HG03457 (cell line): Measurements from ENCODE around the gene THBS2.
"Not testable (repeated sequence)": the region's sequence is repeated elsewhere in the genome, so short reads cannot be mapped to it uniquely, and the experiment has no call there.

ENCODE experiments used
- ATAC-seq: cut with Tn5 transposase; IDR thresholded peaks from one replicate; pipeline ENCODE4 v1.9.1; 2021; ENCODE audit warnings: moderate number of reproducible peaks; ENCODE audit not compliant: unreplicated experiment

THBS2 gene

DNA sequence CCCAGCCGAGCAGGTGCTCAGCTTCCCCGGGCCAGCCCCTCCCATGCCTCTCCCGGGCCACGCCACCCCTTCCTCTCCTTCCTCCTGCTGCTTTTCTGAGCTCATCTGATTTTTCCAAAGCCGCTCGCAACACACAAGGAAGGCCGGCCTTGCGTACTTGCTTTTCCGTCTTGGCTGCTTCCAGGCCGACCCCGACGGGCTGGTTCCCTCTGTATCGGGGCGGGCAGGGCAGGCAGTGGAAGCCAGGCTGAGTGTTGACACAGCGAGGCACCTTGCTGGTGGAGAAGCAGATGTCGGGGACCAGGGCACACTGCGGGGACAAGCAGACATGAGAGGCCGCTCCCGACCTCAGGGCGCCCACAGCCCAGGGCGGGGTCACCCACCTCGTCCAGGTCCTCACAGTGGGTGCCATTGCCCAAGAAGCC lies 21.1 kb downstream of the THBS2 start:
- no peak for ATAC-seq

DNA sequence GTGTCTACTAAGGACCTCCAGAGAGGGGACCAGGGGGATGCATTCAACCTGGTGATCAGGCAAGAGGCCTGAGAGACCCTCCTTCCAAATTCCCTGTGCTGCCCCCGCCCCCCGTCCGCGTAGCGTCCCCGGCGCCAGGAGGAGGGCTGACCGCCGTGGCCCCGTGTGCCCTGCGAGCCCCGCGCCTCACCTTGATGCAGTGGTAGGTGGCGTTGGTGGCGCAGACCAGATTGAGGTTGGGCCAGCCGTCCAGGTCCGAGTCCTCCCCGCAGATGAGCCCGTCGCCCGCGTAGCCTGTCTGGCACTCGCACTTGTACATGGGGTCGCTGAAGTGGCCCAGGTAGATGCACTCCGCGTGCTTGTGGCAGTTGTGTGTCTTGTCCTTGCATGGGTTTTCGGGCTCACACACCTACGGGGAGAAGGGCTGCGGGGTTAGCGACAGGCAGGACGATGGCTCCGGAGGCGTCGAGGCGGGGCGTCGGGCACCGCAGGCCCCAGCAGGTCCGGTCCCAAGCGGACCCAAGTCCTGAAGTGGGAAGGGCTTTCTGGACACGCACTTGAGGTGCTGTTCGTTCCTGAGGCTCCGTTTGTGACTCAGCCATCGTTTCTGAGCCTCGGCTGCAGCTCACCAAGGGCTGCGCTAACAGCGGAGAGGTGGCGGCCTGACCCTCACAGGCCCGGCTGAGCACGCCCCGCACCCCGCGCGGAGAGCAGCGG lies 21.7 kb downstream of the THBS2 start:
- no peak for ATAC-seq

DNA sequence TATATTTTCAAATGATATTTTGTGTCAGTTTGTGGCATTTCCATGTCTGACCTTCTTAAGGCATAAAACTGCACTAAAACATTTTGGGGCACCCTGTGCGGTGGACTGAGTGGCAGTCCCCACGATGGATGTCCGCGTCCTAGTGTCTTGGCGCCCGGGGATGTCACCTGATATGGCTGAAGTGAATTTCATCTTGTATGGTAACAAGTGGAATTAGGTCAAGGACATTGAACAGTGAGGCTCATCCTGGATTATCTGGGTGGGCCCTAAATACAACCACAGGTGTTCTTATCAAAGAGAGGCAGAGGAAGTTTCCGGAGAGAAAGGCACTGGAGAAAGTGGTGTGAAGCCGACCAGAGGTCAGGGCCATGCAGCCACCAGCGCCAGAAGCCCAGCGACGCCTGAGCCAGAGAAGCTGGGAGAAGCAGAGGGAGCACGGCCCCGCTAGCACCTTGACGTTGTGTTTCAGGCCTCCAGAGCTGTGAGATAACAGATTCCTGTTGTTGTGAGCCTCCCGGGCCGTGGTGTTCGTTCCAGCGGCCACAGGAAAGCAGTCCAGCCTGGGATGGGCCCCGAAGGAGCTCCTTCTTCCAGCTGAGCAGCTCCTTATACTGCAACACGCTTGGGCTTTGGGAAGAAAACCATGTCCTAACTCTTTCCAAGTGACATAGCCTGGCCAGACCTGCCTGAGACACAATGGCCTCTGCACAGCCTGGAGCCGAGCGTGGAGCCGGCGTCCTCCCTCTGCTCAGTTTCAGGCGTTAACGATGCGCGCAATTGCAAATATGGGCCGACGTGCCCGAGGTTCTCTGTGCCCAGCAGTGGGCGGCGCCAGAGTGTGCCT lies 22.5 kb downstream of the THBS2 start:
- ATAC-seq, result no peak

DNA sequence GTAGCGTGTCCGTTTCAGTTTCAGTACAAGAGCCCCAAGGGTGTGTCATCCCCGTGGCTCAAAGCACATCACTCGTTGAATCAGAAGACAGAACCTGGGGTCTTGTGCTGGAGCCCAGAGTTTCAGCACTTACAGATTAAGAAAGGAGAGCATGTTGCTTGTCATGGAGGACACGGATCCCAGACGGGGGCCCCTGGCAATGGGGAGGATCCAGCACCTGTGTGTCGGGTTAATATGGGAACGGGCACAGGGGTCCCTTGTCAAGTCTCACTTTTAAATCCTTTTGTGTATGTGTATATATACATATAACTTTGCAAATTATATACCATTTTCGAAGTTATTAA lies 23.4 kb downstream of the THBS2 start:
- no peak for ATAC-seq

DNA sequence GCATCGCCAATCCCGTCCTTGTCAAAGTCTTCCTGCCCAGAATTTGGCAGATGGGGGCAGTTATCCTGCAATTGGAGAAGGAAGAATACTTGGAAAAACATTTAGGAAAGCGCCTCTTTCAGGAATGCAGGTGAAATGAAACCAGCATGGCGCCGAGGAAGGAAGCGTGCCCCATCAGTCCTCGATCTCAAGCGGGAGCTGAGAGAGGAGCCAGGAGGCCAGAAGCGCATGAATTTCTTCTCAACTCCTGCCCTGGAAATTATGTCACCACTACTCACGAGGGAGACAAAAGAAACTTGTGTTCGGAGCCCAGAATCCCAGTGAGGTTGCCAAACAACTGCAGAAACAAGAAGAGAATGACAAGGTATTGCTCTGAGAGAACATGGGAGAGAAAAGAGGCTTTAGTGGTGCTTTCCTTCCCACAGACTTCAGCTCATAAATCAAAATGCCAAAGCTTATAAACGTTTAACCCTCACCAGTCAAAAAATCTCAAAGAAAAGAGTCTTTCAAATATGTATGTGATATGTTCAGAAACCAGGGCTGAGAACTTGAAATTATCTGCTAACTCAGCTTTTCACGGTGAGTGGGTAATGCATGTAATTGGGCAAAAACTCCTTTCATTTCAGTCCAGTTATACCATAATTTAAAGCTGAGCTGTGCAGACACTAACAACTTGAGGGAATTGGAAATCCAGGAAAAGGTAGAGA lies 23.9 kb downstream of the THBS2 start:
- no peak for ATAC-seq

DNA sequence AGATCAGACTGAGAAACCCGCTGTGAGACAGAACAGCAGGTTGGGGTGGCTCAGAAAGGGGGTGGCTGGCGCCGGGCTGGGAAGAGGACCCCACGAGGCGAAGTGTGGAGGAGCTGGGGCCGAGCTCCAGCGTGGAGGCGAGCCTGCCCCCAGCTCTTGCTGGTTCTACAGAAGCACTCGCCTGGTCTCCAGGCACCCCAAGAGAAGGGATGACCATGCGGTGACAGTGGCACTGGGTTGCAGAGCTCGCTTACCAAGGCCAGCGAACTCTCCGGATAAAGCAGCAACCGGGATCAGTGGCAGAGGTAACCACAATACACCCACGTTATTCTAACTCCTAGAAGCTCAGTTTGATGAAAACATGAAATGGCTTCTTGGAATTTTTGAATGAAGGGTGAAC lies 26.5 kb downstream of the THBS2 start:
- no peak for ATAC-seq

DNA sequence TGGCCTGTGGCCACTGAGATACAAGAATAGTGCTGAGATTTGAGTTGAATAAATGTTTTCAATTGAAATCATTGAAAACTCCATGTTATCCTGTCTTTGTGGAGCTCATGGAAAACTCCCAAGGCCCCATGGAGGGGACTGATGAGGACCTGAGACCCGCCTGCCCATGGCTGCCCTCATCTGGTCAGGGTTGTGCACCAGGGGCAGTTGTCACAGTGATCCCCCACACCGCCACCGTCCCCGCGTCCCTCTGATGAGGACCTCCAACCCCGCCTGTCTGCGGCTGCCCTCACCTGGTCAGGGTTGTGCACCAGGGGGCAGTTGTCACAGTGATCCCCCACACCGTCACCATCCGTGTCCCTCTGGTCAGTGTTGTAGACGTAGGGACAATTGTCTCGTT lies 27.8 kb downstream of the THBS2 start:
- ATAC-seq, result no peak

DNA sequence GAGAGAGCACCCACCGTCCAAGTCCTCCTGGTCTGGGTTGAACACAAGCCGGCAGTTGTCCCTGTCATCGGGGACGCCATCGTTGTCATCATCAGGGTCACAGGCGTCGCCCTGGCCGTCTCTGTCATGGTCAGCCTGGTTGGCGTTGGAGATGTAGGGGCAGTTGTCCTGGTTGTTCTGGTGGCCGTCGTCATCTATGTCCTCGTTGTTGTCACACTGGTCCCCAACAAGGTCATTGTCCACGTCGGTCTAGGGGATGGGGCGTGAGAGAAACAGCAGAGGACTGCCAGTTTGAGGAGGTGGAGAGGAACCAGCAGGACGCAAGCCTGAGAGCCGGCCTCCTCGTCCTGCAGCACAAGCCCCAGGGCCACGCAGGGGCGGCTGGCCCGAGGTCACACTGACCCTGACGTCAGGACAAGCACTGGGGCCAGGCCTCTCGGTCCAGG lies 28.5 kb downstream of the THBS2 start:
- ATAC-seq, result no peak

DNA sequence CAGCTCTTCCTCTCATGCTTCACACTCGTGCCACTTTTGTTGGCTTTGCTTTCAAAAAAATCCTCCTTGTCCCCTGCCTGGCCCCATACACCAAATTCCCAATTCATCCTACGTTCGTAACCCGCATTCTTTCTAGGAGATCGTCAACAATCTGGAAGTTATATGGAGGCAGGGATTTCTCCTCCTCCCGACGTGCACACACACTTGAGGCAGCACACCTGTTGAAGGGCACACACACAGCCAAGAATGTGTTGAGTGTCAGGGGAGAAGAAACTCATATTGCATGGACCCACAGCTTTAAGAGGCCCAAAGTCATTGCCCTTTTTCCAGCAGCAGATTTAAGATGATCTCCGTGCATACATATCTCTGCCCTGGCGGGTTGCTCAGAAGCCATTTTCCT lies 28.9 kb downstream of the THBS2 start:
- no peak for ATAC-seq

DNA sequence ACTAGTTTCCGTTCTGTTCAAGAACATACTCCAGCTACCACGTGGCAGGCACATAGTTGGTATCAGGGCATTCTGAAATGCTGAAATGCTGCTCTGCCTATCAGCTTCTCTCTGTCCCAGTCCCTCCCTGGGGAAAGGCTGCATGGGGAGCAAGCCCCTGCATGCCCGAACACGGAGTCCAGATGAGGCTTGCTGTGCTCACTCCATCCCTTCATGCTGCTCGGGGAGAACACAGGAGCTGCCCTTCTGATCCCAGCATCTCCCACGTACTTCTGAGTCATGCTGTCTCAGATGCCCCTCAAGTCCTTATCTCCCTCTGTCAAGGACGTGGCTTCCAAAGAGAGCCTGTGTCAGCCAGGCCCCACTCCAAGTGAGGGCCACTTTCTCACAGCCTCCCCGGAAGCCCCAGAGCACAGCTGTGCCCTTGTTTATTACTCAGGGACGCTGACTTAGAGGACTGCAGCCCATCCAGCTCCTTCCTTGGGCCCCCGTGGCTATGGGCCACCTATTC lies 29.4 kb downstream of the THBS2 start:
- ATAC-seq, result no peak

DNA sequence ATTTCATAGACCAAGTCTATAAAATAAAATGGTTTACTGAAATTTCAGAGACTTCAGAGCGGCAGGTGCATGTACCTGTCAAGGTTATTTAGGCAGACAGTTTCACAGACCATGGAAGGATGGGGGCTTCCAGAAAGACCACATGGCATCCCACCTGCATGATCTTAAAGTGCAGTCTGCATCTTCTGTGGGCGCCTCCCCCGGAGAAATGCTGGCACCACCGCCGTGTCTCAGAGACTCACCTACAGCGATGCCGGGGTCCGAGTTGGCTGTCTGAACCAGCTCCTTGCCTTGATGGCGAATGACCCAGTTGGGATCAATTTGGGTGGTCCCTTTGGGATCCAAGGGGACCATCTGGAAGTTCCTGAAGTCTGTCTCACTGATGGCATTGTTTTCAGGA lies 30.6 kb downstream of the THBS2 start:
- ATAC-seq, result no peak

DNA sequence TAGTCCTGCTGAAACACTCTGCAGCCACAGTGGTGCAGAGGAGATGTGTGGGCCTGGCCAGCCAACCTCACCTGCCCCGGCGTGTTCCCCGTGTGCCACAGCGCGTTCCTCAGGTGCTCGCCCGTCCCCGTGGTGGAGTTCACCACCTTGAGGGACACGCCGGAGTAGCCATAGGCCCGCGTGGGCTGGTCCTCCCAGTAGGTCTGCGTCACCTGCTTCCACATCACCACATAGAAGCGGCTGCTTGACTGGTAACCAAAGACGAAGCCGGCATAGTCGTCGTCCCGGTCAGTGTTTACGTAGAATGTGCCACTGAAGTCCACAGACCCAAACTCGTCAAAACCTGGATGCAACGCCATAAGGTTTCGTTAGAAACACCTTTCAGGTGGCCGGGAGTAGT lies 31.5 kb downstream of the THBS2 start:
- ATAC-seq, result no peak

DNA sequence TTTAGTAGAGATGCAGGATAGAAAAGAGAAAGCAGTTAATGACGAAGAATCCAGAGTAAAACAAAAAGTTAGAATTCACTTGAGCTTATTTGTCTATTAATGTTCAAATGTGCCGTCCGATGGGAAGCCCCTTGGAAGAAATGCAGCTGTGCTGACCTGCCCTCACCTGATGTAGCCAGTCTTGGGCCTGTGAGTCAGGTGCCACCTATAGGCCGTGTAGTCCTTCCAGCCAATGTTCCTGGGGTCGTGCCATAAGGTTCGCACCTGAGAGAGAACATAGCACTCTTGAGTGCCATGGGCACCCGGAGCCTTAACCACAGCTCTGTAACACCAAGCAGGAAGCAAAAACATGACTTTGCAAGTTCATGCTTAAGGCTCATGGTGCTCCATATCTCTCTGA lies 32.4 kb downstream of the THBS2 start:
- ATAC-seq, result no peak

DNA sequence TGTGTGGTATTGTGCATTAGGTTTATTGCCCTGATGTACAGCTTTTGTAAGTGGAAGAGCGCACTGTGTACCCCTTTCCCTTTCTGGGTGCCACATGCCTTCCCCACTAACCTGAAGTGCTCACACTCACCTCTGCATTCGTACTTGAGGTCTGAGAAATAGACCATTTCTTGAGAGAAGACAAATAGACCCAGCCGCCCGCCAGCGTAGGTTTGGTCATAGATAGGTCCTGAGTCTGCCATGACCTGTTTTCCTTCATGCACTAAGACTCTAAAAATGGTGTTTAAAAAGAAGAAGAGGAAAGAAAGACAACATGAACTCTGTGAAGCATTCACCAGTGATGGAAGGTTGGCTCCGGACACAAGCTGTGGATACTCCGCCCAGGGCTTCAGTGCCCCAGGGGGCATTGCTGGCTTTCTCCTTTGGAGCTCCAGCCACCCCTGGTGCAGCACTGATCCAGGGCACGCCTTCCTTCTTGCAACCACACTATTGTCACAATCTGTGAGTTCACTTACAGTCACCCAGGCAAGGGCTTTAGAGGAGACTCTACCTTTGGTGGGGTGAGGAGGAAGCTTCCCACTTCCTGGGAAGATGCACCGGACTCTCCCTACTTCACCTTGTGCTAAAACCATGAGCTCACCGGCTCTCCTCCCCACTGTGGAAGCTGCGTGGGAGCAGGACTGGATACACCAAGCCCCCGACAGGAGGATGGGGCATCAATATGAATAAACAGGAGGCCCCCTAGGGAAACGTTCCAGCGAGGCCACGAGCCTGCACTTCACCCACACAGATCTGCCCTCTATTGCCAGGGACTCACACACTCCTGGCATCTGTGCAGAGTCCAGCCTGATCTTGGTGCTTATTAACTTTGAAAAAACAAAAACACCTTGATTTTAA lies 33.3 kb downstream of the THBS2 start:
- no peak for ATAC-seq

DNA sequence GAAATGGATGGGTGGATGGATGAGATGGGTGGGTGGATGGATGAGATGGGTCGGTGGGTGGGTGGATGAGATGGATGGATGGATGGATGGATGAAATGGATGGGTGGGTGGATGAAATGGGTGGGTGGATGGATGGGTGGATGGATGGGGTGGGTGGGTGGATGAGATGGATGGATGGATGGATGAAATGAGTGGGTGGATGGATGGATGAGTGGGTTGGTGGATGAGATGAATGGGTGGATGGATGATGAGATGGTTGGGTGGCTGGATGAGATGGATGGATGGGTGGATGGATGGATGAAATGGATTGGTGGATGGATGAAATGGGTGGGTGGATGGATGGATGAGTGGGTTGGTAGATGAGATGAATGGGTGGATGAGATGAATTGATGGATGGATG lies 35.7 kb downstream of the THBS2 start:
- no peak for ATAC-seq

DNA sequence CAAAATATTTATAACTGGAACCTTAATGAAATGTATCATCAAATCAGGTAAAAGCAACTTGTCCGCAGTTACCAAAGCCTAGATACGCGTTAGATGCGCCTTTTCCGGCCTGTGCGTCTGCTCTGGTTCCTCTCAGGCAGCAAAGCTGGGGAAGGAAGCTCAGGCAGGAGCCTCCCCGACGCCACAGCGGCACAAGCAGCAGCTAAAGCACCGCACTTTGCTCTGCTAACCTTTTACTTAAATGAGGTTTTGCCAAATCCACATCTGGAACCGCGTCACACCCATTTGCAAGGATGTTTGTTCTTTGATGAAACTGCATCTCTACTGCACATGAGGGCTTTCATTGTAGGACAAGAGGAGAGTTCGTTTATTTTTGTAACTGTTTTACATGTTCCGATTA lies 36.8 kb downstream of the THBS2 start:
- ATAC-seq, result no peak

DNA sequence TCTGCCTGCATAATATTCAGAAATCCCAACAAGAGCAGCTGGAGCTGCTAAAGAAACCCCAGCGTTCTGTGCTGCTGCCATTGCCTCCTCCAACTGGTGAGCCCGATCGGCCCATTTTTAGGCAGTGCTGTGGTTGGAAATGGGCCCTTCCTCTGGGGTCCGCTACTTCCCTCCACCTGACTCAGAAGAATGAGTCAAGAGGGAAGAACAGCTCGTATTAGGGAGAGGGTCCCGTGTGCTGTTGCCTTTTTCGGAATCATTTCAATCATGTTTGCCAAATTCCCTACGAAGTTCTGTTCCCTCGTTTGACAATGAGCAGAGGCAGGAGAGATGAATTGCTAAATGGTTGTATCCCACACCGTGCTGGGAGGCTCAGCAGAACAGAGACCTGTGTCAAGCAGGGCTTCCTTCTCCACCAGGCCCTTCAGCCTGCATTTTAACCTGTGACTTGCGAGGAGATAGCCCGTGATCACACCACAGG lies 38.4 kb downstream of the THBS2 start:
- no peak for ATAC-seq

DNA sequence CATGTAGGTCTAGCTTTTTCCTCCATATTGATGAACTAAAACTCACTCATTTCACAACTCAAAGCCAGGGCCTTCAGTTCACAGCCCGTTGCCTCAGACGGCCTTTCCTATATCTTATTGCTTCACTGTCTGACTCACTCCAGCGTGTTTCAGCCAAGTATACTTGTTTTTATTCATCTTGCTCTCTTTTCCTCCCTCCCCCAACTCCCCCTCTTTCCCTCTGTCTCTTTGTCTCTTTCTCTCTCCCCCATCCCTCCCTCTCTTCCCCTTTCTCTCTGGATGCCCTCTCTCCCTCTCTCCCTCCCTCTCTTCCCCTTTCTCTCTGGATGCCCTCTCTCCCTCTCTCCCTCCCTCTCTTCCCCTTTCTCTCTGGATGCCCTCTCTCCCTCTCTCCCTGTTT lies 38.9 kb downstream of the THBS2 start:
- ATAC-seq, result not testable (repeated sequence)

DNA sequence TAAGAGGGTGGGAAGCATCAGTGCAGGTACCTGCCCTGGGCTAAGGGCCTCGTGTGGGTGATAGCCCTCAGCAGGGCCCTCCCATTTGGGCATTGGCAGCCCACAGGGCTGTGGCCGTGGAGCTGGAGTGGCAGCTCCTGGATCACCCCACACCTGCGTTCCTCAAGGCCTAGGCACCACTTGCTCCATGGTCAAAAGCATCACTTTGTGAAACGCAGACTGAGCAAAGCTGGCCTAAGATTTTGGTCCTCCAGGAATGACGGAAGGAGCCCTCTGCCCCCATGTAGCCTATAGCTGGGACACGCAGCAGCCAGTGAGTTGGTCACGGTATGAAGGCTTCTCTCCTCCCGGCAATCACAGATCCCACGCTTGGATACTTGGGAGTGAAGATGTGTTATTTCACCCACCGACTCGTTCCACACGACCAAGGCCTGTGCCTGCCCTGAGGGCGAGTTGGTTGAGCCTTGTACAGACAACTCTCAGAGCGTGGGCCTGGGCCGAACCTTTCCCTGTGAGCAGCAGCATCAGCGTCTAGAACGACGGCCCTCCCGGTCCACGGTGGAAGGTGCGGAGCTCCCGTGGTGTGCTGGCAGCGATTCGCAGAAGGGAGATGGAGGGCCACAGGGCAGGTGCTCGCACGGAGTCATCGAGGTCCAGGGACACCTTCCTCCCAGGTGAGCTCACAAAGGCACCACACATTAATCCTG lies 39.7 kb downstream of the THBS2 start:
- ATAC-seq, result no peak
